ENCODE measurements around the gene EID2.

DNA sequence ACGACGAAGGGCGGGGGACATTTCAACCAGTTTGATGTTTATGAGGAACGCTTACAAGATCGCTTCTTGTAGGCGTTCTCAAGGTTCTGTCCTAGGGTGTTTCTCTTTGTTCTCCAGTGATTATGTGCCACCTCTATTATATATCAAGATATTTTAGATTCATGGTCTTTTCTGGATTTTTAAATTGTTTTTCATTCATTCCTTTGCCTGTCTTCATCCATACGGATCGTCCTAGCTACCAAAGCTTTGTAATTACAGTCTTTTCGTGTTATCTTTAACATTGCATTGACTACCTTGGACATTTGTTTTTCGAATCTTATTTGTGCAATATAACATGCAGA lies 342 bp upstream of the EID2 start:
- TF ChIP-seq POLR2A (IDR thresholded peaks at IDR 0.05) = no peak
- TF ChIP-seq, protein P1, sequence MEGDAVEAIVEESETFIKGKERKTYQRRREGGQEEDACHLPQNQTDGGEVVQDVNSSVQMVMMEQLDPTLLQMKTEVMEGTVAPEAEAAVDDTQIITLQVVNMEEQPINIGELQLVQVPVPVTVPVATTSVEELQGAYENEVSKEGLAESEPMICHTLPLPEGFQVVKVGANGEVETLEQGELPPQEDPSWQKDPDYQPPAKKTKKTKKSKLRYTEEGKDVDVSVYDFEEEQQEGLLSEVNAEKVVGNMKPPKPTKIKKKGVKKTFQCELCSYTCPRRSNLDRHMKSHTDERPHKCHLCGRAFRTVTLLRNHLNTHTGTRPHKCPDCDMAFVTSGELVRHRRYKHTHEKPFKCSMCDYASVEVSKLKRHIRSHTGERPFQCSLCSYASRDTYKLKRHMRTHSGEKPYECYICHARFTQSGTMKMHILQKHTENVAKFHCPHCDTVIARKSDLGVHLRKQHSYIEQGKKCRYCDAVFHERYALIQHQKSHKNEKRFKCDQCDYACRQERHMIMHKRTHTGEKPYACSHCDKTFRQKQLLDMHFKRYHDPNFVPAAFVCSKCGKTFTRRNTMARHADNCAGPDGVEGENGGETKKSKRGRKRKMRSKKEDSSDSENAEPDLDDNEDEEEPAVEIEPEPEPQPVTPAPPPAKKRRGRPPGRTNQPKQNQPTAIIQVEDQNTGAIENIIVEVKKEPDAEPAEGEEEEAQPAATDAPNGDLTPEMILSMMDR (IDR thresholded peaks at IDR 0.05) = no peak
